ENCODE data around the gene GTF2A1L.

The GTF2A1L gene

DNA sequence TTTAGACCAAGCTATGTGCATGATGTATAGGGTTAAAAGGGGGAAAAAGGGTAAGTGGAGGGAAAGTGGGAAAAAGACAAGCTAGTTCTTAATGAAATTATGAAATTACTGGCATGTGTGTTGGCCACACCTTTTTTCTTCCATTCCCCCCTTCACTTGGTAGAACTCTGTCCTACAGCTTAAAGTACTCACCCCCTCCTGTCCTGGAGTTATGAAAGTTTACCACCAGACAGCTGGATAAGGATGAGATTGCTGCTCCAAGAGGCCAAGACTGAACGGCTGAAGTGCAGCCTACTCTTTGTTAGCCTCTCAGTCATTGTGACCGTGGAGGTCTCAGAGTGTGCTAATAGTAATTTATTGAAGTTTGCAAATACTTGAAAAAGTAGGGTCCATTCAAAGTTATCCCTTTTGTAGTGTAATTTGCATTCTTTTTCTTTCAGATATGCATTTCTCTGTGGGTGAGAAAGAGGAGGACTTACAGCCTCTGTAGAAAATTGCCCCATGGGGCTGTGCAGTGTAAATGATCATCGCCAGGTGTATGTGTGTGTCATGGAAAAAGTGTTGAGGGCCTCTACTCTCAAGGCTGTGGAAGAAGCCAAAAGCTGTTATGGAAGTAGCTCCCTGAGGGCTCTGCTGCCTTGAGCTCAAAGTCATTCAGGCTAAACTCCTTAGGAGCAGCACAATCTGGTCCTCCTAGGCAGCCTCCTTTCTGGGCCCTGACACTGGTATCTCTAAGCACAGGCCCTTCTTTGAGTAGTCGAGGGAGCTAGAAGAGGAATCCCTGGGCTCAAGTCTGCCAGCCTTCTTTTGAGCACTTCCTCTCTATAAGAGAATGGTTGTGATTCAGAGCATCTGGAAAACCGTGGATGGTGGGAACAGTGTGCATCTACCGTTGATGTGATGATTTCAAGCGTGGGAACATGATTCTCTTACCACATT, 91.7 kb downstream of the GTF2A1L start:
- no peak for DNase-seq

DNA sequence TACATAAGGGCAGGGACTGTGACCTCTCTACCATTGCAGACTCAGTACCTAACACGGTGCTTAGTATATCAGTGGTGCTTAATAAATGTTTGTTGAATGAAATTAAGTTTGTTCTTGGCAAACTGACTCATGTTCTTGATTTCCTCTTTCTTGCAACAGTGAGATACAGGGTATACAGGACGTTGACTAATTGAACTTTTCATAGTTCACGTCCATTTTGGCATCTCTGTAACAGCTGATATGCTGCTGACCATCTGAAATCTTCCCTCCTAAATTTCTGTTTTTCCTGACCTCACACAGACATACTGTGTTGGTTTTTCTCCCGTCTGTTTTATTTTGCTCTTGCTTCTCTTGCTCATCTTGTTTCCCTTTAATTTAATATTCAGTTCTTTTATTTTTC, 93.7 kb downstream of the GTF2A1L start:
- no peak for DNase-seq

DNA sequence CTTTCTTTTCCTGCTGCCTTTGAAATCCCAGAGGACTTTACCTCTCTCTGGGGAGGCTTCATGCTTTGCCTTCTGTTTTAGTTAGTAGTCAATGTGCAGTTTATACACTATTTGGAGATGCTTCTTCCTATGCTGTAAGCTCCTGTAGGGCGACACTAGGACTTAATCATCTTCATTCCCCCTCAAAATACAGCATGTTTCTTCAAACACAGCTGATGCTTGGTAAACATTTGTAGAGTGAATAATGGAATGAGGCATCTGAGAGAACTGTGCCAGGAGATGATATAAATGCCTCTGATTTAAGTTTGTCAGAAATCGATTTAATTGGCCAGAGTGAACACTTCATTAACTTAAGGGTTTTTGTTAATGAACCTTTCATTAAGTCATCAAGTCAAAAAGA, 94.5 kb downstream of the GTF2A1L start:
- DNase-seq: no peak

DNA sequence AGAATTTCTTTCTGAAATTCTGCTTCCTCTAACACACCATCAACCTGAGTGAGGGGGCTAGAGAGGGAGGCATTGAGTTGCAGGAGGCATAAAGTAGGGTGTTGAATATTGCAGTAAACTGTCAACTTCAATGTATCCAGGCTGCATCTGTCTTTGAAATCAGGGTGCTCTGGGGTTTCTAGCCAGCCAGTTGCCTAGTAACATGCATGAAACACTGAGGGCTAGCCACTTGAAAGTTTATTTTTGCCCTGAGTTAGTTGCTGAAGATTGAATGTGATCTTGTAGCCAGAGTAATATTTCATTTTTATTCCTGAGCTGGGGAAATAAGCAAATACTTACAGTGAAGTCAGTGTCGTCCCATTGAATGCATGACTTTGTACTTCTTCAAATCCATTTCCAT, 96.0 kb downstream of the GTF2A1L start:
- DNase-seq: no peak

DNA sequence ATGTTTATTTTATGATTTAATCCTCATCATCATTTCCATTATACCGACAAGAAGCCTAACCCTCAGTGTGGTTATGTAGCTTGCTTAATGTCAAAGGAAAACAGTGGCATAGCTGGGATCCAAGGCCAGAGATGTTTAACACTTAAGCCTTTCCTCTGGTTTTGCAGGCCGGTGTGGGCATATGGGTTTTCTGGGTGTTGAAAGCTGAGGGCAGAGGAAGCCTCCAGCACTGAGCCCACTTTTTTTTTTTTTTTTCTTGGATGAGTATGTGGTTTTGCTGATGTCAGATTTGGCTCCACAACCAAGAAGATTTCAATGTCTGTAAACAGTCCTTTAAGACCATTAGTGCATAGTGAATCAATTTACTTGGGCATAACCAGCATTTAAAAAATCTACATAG, 96.6 kb downstream of the GTF2A1L start:
- no peak for DNase-seq

DNA sequence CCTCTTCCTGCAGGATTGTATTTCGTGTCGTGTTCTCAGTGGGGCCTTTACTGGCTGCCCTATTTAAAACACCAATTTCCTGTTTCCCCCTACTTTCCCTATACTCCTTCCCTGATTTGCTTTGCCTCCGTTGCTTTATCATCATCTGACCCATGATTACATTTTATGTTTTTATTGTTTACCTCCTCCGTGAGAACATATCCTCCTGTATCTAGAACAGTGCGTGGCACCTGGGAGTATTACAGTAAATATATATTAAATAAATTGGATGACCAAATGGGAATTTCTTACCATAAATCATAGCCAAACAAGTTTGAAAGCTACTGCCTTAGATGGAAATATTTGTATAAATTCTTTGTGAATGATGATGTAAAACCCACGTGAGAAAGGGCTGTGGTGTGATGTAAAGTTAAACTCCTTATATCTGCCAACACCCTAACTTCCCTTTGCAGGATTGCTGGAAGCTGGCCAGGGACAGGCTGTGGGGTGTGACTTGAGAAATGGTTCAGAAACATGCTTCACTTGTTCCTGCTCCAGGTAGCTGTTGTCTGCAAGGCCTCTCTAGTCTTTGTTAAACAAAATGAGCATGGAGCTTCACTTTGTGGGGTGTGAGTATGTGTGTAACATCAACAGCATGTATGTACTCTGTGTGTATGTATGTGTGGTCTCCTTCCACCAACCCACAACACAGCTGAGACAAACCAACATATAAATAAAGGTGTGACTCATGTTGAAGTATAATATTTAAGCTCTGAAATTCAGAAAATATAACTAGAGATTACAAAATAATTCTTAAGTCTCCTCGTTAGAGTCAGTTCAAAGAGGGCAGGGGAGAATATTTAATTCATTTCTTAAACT, 97.6 kb downstream of the GTF2A1L start:
- DNase-seq: no peak

DNA sequence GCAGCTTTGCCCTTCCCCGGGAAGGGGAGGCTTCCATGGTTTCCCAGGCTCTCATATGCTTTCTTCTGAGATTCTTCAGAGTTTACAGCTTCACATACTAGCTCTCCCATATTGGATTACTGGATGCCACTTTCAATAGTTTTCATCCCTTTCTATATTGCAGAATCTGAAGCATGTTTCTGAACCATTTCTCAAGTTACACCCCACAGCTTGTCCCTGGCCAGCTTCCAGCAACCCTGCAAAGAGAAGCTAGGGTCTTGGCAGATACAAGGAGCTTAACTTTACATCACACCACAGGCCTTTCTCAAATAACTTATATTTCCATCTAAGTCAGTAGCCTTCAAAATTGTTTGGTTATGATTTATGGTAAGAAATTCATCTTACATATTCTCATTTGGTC, 98.3 kb downstream of the GTF2A1L start:
- DNase-seq: no peak

DNA sequence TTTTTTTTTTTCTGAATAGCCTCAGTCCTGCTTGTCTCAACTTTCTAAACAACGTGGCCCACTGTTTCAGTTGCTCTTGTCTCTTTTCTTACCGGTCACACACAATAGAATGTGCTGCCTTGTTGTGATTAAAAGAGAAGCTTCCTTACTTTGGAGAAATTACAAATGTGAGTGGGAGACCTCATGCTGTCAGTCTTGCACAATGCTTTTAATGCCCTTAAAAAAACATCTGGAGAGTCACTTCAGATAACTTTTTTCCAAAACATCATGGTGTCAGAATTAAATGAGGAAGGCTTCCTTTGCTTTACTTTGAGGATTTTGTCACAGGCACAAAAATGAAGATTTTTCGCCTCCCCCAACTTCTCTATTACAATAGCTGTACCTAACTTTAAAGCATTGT, 100.2 kb downstream of the GTF2A1L start:
- DNase-seq: no peak

DNA sequence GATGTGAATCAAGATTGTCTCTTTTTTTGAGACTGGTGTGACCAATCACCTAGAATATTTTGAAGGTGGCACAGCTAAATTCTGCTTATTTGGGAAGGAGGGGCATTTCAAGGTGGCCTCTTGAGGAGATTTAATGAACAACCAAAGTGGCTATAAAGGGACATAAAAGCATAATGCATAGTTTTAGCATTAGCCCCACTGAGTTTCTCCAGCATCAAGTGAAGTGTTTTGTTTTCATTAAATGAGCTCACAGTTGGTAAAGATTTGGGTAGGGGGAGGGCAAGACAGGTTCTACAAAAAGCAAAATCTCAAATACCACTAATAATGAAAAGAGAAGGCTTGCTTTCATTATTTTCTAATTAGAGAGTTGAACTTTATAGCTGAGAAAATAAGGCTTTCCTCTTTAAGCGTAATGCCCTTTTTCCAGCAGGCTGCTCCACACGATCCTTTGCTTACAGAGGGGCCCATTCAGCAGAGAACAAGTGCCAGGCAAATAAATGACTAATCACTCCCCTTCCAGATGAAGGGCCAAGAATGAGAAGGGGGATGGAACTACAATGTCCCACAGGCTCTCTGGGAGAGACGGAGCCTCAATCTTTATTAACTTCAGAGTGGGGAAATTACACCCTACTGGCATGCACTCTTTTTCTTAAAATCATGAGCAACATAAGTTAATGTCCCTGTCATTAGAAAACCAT, 102.0 kb downstream of the GTF2A1L start:
- no peak for DNase-seq

DNA sequence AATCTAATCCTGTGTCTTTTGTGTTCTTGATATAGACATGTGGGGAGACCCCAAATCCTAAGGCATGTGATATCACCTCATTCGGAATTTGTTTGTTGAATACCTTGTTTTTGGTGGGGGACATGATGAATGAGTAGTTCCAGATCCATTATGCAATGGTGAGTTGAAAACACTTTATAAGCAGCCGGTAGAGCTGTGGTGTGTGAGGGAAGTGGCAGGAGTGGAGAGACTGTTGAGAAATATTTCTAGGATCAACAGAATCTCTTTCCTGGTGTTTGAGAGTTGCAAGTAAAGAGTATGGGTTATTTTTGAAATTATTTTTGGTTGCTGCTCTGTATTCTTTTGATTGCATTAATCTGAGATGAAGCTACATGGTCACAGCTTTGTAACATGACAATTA, 103.5 kb downstream of the GTF2A1L start:
- no peak for DNase-seq

DNA sequence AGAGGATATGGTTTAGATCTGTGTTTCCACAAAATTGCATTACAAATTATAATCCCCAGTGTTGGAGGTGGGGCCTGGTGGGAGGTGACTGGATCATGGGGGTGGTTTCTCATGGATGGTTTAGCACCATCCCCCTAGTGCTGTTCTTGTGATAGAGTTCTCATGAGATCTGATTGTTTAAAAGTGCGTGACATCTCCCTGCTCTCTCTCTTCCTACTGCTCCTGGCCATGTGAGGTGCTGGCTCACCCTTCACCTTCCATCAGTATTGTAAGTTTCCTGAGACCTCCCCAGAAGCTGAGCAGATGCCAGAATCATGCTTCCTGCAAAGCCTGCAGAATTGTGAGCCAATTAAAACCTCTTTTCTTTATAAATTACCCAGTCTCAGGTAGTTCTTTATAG, 104.7 kb downstream of the GTF2A1L start:
- no peak for DNase-seq

DNA sequence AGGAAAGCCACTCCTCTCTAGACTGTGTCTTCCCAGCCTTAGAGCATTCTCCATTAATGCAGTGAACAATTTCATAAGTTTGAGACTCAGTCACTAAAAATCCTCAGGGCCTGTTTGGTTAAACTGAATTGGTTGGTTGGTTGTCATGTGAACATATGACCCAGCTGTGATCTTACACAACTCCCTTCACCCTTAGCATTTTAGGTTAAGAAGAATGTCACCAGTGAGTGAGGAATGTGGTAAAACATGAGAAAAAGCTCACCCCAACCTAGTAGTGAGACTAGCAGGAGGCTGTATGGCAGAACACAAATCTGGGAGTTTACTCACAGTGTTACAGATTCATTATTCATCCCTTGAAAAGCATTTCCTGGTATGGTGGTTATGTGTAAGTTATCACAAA, 105.5 kb downstream of the GTF2A1L start:
- DNase-seq: no peak

DNA sequence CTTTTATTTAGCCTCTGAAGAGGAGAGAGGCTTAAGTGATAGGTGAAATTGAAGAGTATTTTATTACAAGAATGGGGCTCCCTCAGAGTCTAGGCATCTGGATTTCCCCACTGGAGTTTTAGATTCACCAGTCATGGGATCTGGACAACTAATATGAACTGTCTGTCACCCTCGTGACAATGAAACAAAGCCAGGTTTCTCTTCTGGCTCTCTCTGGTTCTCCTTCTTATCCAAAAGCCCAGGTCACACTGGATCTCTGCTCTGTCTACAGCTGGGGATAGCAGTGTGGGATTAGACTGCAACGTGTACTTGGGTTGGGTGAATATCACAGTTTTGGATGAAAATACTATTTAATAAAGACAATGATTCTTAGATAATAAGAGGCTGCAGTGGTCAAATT, 106.6 kb downstream of the GTF2A1L start:
- DNase-seq: no peak

DNA sequence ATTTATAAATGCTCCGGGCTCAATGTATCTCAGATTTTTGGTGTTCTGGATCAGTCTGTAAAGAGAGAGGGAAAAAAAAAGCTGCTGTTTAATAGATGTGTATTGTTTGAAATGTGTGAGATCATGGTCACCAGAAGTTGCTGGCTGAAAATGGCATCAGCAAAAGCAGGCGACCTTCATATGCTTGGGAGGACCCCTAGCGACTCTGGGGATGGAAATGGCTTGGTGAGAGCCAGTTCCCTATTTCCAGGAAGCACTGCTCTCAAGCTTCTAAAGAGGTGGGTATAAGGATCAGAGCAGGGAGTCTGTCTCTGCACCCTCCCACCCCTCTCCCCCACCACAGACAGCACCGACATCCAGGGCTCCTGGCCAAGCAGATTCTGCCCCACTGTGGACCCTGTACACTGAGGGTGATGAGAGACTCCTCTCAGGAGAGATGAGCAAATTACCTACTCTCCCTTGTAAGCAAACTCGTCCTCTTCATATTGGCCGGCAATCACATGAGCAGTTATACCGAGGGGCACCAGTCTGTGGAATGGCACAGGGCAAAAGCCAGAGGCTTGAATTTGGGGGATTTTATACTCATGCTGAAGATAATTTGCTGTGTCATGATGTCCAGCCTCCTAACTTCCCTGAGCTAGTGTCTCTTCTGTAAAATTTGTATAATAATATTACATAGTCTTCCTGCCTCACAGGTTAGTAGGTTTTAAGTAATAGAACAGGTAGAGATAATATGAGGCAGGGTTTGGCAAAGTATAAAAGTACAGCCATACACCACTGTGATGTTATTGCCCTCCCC, 108.2 kb downstream of the GTF2A1L start:
- DNase-seq: no peak

DNA sequence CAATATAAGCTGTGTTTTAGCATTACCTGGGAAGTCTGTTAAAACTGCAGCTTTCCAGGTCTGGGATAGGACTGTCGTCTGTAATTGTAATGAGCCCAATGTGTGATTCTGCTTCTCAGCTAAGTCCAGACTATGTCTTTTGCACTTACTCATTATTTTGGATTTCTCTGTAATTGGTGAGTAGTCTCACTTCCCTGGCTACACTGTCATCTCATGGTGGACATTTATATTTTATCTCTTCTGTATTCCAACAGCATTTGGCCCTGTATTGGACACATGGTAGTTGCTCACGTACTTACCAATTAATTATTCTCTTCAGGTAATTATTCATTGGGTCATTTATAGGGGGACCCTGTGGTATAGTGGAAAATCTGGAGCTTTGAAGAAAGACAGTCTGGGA, 109.9 kb downstream of the GTF2A1L start:
- DNase-seq: no peak

DNA sequence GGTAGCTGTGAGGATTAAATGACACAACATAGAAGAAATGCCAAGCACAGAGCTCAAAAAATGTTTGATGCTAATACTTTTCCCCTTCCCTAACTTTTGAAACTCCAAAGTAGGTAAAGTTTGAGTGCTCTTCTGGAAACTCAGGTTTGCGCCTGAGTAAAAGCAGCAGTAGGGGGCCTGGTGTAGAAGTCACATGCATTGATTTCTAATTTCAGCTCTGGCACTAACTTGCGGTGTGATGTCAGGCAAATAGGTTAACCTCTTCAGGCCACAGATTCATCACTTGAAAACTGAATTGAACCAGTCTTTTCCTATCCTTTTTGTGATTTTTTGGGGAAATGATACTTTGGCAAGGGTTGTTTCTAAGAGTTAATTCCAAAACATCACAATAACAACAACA, 110.6 kb downstream of the GTF2A1L start:
- no peak for DNase-seq

DNA sequence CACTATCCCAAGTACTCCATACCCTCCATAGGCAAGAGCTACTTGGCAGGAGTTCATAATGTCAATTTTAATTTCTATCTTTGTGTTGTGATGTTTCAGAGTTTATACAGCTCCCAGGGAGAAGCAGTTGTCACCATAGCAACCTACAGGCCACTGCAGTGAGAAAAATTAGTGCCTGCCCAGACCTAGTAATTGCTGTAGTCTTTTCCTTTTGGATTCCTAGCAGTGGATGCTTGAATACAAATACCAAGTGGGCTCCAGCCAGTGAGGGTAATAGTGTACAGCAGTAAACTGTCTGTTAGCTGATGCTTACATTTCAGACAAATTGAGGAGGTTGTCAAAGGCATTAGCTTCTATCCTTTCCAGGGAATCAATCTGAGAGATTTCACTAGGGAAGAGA, 111.2 kb downstream of the GTF2A1L start:
- DNase-seq: no peak

Data from NCI-H526 treated with DMSO at 0.1 percent for 48 hours (cell line).